Hepatocyte (in vitro differentiated cells): ENCODE results near the gene NUSAP1.

Source experiments
- CTCF ChIP-seq: fragments of 200-600 bp; sonication (generic); IDR thresholded peaks from 2 replicates; pipeline ENCODE4 v1.5.1; 2016; ENCODE audit warnings: antibody characterized with exemption, mild to moderate bottlenecking; ENCODE audit not compliant: poor library complexity
- EZH2 ChIP-seq: fragments of 200-600 bp; sonication (generic); IDR thresholded peaks from 2 replicates; pipeline ENCODE4 v1.6.1; 2016; ENCODE audit warnings: antibody characterized with exemption, mild to moderate bottlenecking, borderline replicate concordance
- EZH2phosphoT487 ChIP-seq: fragments of 200-600 bp; sonication (generic); IDR thresholded peaks from one replicate; pipeline ENCODE4 v1.6.1; 2018; ENCODE audit warnings: antibody characterized with exemption, mild to moderate bottlenecking, low read depth, moderate library complexity; ENCODE audit not compliant: unreplicated experiment, severe bottlenecking

DNA sequence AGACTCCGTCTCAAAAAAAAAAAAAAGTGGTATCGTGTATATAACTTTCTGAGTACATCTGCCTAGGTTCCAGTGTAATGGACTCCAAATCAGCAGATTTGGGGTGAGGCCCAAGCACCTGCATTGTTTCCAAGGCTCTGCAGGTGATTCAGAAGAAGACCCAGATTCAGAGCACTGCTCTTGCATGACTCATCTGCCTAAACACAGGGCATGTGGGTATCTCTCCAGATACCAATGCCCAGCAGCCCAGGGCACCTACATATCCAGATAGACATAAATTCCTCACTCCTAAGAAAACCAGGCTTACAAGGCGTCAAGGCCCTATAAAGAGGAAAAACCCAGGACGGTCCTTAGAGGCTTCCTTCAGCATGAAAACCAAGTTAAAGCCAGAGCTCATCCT lies 45.3 kb downstream of the NUSAP1 start:
- TF ChIP-seq CTCF, result no peak
- no peak for TF ChIP-seq EZH2
- no peak for TF ChIP-seq EZH2phosphoT487
